Hepatocyte (in vitro differentiated cells): ENCODE results near the gene ROPN1.
A peak's percentile ranks its signal among the peaks of the same experiment; 100 is the strongest.

Source experiments
- EZH2 ChIP-seq: fragments of 200-600 bp; sonication (generic); IDR thresholded peaks from 2 replicates; pipeline ENCODE4 v1.6.1; 2016; ENCODE audit warnings: antibody characterized with exemption, mild to moderate bottlenecking, borderline replicate concordance
- TF ChIP-seq, protein P1 (sequence below): fragments of 200-600 bp; sonication (generic); IDR thresholded peaks from 2 replicates; pipeline ENCODE4 v1.5.1; 2016; ENCODE audit warnings: antibody characterized with exemption, mild to moderate bottlenecking; ENCODE audit not compliant: poor library complexity

DNA sequence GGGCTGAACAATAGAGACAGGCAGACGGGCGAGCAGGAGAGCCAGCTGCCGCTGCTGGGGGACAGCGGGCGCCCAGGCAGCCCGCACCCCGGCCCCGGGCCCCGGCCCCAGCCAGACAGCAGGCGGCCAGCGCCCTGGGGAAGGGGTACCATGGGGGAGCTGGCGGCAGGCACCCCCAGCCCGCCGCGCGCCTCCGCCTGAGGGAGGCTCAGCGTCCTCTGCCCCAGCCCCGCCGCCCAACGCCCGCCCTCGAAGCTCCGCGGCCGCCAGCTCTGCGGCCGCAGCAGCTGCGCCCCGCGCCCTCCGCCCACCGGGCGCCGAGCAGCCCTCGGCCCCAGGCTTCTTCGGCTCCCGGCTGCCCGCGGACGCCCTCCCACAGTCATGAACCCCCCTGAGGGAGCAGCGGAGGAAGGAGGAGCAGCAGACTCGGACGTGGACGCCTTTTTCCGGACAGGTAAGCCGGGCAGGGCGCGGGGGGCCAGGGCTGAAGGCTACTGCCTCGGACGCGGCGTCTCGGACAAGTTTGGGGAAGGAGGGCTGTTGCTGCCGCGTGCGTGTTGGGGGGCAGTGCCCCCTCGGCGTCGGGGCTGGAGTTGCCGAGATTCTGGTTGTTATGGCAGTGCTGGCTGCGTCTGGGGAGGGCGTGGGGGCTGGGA is 41.6 kb upstream of the ROPN1 start, which contains the start of gene KALRN:
- TF ChIP-seq, protein P1, sequence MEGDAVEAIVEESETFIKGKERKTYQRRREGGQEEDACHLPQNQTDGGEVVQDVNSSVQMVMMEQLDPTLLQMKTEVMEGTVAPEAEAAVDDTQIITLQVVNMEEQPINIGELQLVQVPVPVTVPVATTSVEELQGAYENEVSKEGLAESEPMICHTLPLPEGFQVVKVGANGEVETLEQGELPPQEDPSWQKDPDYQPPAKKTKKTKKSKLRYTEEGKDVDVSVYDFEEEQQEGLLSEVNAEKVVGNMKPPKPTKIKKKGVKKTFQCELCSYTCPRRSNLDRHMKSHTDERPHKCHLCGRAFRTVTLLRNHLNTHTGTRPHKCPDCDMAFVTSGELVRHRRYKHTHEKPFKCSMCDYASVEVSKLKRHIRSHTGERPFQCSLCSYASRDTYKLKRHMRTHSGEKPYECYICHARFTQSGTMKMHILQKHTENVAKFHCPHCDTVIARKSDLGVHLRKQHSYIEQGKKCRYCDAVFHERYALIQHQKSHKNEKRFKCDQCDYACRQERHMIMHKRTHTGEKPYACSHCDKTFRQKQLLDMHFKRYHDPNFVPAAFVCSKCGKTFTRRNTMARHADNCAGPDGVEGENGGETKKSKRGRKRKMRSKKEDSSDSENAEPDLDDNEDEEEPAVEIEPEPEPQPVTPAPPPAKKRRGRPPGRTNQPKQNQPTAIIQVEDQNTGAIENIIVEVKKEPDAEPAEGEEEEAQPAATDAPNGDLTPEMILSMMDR = peak; percentile 13
- no peak for TF ChIP-seq EZH2
